ENCODE measurements around the gene PCNX1.

DNA sequence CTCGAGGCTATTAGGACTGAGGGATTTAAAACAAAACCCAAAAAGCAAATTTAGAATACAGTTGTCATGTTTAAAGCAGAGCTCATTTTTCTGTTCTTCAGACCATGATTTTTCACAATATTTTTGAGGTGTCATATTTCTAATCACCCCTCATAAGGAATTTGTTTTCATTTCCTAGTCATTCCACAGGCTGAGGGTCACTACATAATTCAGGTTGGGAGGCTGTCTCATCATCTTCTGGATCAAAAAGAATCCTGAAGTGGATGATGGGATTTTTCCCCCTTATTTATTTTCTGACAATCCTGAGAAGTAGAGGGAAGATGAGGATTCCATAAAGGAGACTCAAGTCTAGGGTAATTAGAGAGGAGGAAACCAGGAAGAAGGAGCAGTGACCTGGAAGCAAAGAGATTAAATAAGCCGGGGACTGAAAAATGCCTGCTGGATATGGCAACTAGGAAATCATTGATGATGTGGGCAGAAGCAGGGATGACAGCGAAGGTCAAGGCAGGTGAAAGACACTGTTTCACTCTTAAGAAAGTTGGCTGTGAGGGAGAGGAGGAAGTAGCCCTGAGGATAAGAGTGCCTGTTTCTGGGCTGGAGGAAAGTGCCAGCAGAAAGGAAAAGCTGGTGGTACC lies 9.0 kb upstream of the PCNX1 start:
- TF ChIP-seq, protein P1, sequence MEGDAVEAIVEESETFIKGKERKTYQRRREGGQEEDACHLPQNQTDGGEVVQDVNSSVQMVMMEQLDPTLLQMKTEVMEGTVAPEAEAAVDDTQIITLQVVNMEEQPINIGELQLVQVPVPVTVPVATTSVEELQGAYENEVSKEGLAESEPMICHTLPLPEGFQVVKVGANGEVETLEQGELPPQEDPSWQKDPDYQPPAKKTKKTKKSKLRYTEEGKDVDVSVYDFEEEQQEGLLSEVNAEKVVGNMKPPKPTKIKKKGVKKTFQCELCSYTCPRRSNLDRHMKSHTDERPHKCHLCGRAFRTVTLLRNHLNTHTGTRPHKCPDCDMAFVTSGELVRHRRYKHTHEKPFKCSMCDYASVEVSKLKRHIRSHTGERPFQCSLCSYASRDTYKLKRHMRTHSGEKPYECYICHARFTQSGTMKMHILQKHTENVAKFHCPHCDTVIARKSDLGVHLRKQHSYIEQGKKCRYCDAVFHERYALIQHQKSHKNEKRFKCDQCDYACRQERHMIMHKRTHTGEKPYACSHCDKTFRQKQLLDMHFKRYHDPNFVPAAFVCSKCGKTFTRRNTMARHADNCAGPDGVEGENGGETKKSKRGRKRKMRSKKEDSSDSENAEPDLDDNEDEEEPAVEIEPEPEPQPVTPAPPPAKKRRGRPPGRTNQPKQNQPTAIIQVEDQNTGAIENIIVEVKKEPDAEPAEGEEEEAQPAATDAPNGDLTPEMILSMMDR (conservative IDR thresholded peaks at IDR 0.05; ENCODE audit: low read length) = no peak
- no peak for TF ChIP-seq EZH2phosphoT487 (IDR thresholded peaks at IDR 0.05; ENCODE audit: borderline replicate concordance)

Data from Loucy (cell line).